NCI-H524 treated with DMSO at 0.1 percent for 48 hours (cell line): ENCODE data around the gene ENAH.
"Not testable (repeated sequence)": the region's sequence is repeated elsewhere in the genome, so short reads cannot be mapped to it uniquely, and the experiment has no call there.

Experiments
- DNase-seq: peaks from one replicate; lab custom pipeline; 2025; lab: John Stamatoyannopoulos, UW

Gene ENAH

GRCh38 chr1:225644666-225645065, 8.3 kb downstream of the ENAH start:
- DNase-seq, result no peak

GRCh38 chr1:225642177-225642576, 10.7 kb downstream of the ENAH start:
- DNase-seq, result no peak

- DNase-seq, result no peak
Observed at GRCh38 chr1:225638853-225639252, 14.1 kb downstream of the ENAH start.

- DNase-seq, result no peak
Observed at GRCh38 chr1:225637651-225638199, 15.2 kb downstream of the ENAH start.

GRCh38 chr1:225636992-225637391, 15.9 kb downstream of the ENAH start:
- not testable (repeated sequence) for DNase-seq

GRCh38 chr1:225635649-225636048, 17.3 kb downstream of the ENAH start:
- DNase-seq, result no peak

- not testable (repeated sequence) for DNase-seq
Observed at GRCh38 chr1:225632836-225633235, 20.1 kb downstream of the ENAH start.

- no peak for DNase-seq
Observed at GRCh38 chr1:225631021-225631663, 21.8 kb downstream of the ENAH start.

- no peak for DNase-seq
Observed at GRCh38 chr1:225629483-225629882, 23.4 kb downstream of the ENAH start.

GRCh38 chr1:225628794-225629193, 24.1 kb downstream of the ENAH start:
- DNase-seq, result not testable (repeated sequence)

GRCh38 chr1:225627304-225627947, 25.5 kb downstream of the ENAH start:
- no peak for DNase-seq

- no peak for DNase-seq
Observed at GRCh38 chr1:225626698-225627097, 26.2 kb downstream of the ENAH start.

- peak; percentile 81 for DNase-seq
Observed at GRCh38 chr1:225617956-225618355, 35.0 kb downstream of the ENAH start.

GRCh38 chr1:225617479-225617878, 35.4 kb downstream of the ENAH start:
- peak; percentile 62 for DNase-seq

GRCh38 chr1:225615403-225615790, 37.5 kb downstream of the ENAH start:
- DNase-seq, result not testable (repeated sequence)

GRCh38 chr1:225613006-225613405, 39.9 kb downstream of the ENAH start:
- DNase-seq, result no peak

- DNase-seq, result no peak
Observed at GRCh38 chr1:225612287-225612686, 40.6 kb downstream of the ENAH start.

- no peak for DNase-seq
Observed at GRCh38 chr1:225611537-225612223, 41.2 kb downstream of the ENAH start.

GRCh38 chr1:225610539-225610938, 42.4 kb downstream of the ENAH start:
- DNase-seq, result no peak

GRCh38 chr1:225608014-225608796, 44.7 kb downstream of the ENAH start:
- no peak for DNase-seq

GRCh38 chr1:225607355-225607754, 45.6 kb downstream of the ENAH start:
- no peak for DNase-seq
